Measurements from ENCODE around the gene MYH11.
"Not testable (repeated sequence)": the region's sequence is repeated elsewhere in the genome, so short reads cannot be mapped to it uniquely, and the experiment has no call there.

MYH11 gene

GRCh38 chr16:15810411-15810810 is 46.4 kb downstream of the MYH11 start:
- TF ChIP-seq, protein P1, sequence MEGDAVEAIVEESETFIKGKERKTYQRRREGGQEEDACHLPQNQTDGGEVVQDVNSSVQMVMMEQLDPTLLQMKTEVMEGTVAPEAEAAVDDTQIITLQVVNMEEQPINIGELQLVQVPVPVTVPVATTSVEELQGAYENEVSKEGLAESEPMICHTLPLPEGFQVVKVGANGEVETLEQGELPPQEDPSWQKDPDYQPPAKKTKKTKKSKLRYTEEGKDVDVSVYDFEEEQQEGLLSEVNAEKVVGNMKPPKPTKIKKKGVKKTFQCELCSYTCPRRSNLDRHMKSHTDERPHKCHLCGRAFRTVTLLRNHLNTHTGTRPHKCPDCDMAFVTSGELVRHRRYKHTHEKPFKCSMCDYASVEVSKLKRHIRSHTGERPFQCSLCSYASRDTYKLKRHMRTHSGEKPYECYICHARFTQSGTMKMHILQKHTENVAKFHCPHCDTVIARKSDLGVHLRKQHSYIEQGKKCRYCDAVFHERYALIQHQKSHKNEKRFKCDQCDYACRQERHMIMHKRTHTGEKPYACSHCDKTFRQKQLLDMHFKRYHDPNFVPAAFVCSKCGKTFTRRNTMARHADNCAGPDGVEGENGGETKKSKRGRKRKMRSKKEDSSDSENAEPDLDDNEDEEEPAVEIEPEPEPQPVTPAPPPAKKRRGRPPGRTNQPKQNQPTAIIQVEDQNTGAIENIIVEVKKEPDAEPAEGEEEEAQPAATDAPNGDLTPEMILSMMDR (IDR thresholded peaks at IDR 0.05; ENCODE audit: borderline replicate concordance, control extremely low read depth, extremely low read depth, insufficient read depth, missing control alignments) = no peak
- in situ Hi-C loops (cut with MboI; ENCODE audit: low sequenced_read_pairs, unreplicated experiment) = loop anchor here (10.0 to 25.0 kb wide), 2 partner anchors 56 to 1002 kb away; no protein-coding TSS in a partner anchor
- no peak for DNase-seq (ENCODE audit: low spot score)

- not testable (repeated sequence) for DNase-seq (ENCODE audit: low spot score)
- in situ Hi-C loops (cut with MboI; ENCODE audit: low sequenced_read_pairs, unreplicated experiment) = loop anchor here (25.0 kb wide), 1 partner anchor 1003 kb away; no protein-coding TSS in a partner anchor
These were observed 47.5 kb downstream of the MYH11 start for GRCh38 chr16:15809297-15809696.

DNA sequence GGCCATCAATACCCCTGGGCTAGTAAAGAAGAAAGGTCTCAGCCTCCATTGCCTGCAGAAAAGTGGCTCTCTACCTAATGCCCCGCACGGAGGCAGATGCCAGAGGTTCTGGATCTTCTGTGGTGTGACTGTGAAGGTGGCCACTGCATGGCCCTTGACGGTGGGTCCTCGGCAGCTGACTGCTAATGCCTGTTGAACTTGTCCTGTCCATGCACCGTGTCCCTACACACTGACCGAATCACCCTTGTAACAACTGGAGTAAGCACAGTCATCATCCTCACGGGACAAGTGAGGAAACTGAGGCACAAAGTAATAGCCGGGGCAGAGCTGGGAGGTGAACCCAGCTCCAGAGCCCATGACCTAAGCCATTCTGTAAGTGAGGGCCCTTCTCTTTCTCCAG is 48.8 kb downstream of the MYH11 start:
- in situ Hi-C loops (cut with MboI; ENCODE audit: low sequenced_read_pairs, unreplicated experiment) = loop anchor here (25.0 kb wide), 1 partner anchor 1004 kb away; no protein-coding TSS in a partner anchor
- no peak for DNase-seq (ENCODE audit: low spot score)
- TF ChIP-seq, protein P1 (IDR thresholded peaks at IDR 0.05; ENCODE audit: borderline replicate concordance, control extremely low read depth, extremely low read depth, insufficient read depth, missing control alignments) = no peak

DNA sequence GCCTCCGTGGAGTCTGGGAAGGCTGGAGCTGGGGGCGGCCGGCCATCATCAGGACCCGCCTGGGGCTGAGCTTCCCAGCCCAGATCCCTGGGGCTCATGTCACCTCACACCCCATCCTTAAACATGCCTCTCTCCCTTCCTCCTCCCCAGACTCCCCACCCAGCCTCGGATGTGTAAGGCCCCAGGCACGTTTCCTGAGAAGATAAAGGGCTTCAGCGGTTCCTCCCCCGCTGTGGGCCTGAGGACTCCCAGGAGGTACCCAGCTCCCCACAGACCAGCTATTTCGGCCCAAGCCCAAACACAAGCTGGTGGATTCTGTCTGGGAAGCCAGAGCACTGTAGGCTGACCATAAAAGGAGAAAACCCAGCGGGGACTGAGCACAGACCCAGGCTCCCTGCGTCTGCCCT is 49.2 kb downstream of the MYH11 start:
- no peak for DNase-seq (ENCODE audit: low spot score)
- TF ChIP-seq, protein P1 (IDR thresholded peaks at IDR 0.05; ENCODE audit: borderline replicate concordance, control extremely low read depth, extremely low read depth, insufficient read depth, missing control alignments) = no peak
- in situ Hi-C loops (cut with MboI; ENCODE audit: low sequenced_read_pairs, unreplicated experiment) = loop anchor here (25.0 kb wide), 1 partner anchor 1005 kb away; no protein-coding TSS in a partner anchor

DNA sequence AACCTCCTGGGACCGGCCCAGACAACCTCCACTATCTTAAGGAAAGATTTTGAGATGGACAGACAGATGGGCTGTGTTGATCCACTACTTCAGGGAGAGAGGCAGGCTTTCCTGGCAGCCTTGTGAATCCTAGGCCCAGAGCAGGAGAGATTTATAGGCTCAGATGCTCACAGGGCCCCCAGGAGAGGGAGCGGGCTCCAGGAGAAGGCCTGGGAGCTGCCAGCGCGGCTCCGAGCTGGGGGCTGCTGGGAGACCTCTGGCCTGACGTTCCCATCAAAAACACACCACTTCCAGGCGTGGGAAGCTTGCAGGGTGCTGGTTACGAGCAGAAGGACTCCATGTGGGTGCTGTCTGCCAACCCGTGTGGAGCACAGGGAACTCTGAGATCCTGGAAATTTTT is 53.2 kb downstream of the MYH11 start:
- TF ChIP-seq, protein P1 (IDR thresholded peaks at IDR 0.05; ENCODE audit: borderline replicate concordance, control extremely low read depth, extremely low read depth, insufficient read depth, missing control alignments) = no peak
- in situ Hi-C loops (cut with MboI; ENCODE audit: low sequenced_read_pairs, unreplicated experiment) = loop anchor here (25.0 kb wide), 1 partner anchor 1009 kb away; no protein-coding TSS in a partner anchor
- DNase-seq (ENCODE audit: low spot score) = no peak

DNA sequence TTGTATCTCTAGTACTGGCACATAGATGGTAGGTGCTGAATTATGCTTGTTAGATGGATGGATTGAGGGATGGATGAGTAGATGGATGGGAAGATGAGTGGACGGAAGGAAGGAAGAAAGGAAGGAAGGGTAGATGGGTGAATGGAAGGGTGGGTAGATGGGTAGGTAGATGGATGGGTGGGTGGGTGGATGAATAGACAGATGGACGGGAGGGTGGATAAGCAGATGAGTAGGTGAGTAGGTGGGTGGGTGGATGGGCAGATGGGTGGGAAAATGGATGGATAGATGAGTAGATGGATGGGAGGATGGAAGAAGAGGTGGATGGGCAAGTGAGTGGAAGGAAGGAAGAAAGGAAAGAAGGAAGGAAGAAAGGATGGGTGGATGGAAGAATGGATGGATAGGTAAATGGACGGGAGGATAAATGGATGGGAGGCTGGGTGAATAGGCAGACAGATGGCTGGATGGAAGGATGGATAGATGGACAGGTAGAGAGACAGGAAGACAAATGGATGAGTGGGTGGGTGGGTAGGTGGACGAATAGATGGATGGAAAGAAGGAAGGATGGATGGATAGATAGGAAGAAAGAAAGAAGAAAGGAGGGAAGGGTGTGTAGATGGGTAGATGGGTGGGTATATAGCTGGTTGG is 56.9 kb downstream of the MYH11 start:
- no peak for DNase-seq (ENCODE audit: low spot score)
- in situ Hi-C loops (cut with MboI; ENCODE audit: low sequenced_read_pairs, unreplicated experiment) = loop anchor here (25.0 kb wide), 1 partner anchor 1012 kb away; no protein-coding TSS in a partner anchor
- TF ChIP-seq, protein P1 (IDR thresholded peaks at IDR 0.05; ENCODE audit: borderline replicate concordance, control extremely low read depth, extremely low read depth, insufficient read depth, missing control alignments) = no peak

DNA sequence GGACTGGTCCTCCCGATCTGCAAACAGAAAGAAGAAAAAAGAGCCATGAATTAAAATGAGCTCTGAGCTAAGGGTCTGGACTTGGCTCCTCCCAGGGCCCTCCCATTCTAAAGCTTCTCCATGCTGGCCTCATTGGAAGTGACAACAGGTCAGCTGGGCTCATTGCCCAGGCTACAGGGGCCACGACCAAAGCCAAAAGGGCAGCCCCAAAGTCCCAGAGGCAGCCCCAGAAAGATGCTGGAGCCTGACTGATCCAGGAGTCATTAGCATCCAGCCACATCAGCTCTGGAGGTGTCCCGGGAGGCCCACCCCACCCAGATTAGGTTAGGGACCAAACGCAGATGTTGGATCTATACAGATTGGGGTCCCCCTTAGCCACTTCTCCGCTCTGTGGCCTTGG is 58.2 kb downstream of the MYH11 start:
- in situ Hi-C loops (cut with MboI; ENCODE audit: low sequenced_read_pairs, unreplicated experiment) = no loop called here
- TF ChIP-seq, protein P1 (IDR thresholded peaks at IDR 0.05; ENCODE audit: borderline replicate concordance, control extremely low read depth, extremely low read depth, insufficient read depth, missing control alignments) = no peak
- no peak for DNase-seq (ENCODE audit: low spot score)

All from GM13976 (cell line).